D721Med (cell line): ENCODE measurements around the gene RASAL3.

Experiments used
- DNase-seq: peaks from one replicate; pipeline ENCODE4 v3.0.0; 2011; ENCODE audit warnings: low spot score; ENCODE audit not compliant: insufficient read length
- FAIRE-seq: peaks from 2 replicates; lab custom pipeline; 2011; peaks lifted over from hg19 to GRCh38; lab: Jason Lieb, UNC
- TF ChIP-seq, protein P1 (sequence below): IDR thresholded peaks from 2 replicates; pipeline ENCODE4 v1.5.1; 2012; ENCODE audit warnings: mild to moderate bottlenecking, control low read depth; ENCODE audit not compliant: insufficient read depth; ENCODE audit errors: missing control alignments

The RASAL3 gene

DNA sequence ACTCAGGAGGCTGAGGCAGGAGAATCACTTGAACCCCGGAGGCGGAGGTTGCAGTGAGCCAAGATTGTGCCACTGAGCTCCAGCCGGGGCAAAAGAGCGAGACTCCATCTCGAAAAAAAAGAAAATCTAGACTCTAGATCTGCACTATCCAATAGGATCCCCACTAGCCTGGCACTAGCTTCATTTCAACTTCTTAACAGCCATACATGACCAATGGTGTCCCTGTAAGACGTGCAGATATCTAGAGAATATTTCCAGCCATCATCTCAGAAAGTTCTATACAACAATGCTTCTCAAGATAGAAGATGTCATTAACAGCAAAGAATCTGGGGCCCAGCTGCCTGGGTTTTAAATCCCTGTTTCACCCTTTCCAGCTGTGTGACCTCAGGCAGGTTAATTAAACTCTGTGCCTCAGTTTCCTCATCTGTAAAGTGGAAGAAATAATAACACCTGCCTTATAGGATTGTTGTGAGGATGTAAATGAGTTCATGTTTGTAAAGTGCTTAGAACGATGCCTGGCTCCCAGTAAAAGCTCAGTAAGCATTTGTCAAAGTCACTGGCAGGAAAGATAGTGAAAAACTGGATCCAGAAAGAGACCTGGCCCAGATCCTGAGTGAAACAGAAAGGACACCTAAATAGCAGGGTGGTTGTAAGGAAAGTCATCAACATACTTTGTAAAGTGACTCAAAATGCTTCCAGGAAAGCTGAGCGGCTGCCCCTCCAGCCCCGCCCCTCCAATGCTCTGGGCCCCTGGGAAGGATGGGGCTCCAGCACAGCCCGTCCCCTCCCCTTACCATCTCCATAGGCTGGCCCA is 28.1 kb downstream of the RASAL3 start:
- no peak for FAIRE-seq
- DNase-seq: no peak
- TF ChIP-seq, protein P1, sequence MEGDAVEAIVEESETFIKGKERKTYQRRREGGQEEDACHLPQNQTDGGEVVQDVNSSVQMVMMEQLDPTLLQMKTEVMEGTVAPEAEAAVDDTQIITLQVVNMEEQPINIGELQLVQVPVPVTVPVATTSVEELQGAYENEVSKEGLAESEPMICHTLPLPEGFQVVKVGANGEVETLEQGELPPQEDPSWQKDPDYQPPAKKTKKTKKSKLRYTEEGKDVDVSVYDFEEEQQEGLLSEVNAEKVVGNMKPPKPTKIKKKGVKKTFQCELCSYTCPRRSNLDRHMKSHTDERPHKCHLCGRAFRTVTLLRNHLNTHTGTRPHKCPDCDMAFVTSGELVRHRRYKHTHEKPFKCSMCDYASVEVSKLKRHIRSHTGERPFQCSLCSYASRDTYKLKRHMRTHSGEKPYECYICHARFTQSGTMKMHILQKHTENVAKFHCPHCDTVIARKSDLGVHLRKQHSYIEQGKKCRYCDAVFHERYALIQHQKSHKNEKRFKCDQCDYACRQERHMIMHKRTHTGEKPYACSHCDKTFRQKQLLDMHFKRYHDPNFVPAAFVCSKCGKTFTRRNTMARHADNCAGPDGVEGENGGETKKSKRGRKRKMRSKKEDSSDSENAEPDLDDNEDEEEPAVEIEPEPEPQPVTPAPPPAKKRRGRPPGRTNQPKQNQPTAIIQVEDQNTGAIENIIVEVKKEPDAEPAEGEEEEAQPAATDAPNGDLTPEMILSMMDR: no peak

DNA sequence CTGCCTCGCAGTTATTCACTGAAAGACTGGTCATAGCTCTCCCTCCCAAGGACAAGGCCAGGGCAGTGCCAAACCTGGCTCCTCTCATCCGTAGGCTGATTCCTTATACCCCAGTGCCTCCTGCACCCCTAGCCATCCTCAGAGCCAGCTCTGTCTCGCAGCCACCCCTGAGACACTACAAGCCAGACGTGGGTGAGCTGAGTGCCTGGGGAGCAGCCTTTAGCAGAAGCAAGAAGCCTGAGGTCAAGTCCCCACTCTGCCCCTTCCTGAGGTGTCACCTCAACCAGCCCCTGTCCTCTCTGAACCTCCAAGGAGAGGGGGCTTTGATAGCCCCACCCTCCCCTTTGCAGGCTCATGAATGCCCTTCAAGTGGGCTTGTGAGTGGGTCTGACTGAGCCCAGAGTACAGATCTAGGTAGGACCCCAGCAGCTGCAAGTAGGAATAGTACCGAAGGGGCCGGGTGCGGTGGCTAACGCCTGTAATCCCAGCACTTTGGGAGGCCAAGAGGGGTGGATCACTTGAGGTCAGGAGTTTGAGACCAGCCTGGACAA is 30.8 kb downstream of the RASAL3 start:
- TF ChIP-seq, protein P1: no peak
- DNase-seq: no peak
- no peak for FAIRE-seq

DNA sequence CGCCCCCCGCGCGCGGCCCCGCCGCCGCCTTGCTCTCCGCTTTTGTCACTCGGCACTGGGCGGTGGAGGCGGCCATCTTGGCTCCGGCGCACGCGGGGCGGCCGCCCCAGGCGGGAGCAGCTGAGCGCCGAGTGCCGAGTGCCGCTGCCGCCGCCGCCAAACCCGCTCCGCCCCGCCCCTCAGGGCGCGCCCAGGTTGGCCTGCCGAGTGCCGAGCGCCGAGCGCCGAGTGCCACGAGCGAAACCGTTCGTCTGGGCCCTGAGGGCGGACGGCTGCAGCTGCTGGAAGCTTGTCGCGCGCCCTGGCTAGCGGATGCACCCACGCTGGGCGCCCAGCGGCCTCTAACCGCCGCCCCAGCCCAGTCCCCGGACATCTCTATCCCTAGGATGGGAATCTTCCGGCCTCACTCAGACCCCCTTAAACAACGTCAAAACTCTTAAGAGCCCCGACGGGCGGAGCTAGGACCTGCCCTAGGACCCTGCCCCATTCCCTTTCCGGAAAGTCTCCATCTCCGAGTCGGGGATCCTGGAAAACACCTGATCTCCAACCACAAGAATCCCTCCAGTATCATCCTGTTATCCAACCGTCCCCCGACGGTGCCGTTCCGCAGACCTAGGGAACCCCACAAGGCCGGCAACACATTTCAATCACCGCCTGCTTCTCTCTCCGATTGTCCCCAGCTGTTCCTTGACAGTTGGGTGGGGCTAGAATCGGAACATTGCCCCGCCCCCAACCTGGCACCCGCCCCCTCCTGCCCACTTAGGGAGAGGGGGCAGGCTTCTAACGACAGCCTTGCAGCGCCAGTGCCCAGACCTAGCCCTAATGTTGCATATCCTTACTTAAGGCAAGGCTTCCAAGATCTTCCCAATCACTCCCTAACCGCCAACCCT is 31.5 kb downstream of the RASAL3 start:
- DNase-seq (peak; percentile 98), FAIRE-seq (no peak)
- TF ChIP-seq, protein P1: no peak

DNA sequence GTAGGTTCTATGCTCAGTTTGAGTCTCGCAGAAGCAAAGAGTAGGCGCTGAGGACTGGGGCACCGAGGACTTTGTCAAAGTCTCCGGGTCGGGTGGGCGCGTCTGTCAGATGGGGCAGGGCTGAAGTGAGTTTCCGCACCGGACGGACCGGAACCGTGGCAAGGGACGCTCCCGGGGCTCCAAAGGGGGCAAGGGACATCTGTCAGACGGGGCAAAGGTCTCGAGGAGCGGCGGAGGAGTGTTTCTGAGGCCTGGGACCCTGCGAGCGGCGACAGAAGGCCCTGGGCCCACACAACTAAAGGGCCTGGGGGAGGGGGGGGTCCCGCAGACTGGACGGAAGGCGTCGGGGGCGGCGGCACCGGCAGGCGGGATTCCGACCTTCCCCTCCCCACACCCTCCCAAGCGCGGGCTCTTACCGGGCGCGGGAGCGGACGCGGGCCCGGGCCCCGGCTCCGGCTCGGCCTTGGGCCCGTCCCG is 32.3 kb downstream of the RASAL3 start:
- no peak for FAIRE-seq
- DNase-seq: no peak
- TF ChIP-seq, protein P1: no peak

DNA sequence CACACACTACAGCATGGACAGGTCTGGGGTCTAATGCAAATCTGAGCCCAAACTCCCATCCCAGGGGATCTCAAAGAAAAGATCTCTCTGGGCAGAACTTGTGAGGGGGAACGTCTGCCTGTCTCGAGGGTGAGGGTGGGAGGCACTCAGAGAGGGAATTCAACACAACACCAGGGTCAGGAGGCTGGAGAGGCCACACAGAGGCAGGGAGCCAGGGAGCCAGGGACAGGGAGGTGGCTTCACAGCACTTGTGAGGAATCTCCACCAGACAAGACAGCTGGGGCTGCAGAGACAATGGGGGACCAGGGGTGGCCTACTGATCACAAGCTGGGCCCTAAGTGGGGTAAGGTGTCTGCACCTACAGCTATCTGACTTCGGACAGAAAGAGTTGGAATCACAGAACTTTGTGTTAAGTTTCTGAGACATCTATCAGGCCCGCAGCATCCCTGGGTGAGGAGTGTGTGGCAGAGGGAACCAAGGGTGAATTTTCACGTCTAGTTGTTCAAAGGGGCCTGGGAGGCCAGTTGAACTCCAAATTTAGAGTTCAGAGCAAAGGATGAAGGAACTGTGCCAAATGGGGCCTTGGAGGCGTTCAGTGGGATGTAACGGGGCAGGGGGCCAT is 32.8 kb downstream of the RASAL3 start:
- FAIRE-seq (no peak), DNase-seq (no peak)
- TF ChIP-seq, protein P1: no peak

DNA sequence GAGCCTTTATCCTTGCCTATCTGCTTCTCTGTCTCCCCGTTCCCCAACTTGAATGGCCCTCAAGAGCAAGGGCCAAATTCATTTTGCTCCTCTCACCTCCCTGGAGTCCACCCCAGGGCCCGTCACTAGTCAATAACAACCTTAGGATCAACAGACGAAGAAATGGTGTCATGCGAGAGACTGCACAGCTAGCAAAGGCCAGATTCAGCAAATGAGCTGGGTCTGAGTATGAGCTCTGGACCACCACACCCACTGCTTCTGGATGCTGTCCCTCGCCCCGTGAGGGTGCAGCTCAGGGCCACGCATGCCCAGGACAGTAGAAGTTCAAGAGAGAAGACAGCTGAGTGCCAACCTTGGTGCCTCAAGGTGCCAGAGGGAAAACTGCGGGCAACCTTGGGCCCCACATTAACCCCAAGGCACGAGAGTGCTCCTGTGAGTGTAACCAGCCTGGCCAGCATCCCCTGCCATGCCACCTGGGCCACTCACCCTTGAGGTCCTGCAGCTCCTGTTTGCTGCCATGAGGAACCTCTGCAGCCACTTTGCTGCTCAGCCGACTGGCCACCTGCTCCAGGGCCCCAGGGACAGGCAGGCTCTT is 33.7 kb downstream of the RASAL3 start:
- FAIRE-seq: no peak
- no peak for DNase-seq
- TF ChIP-seq, protein P1: no peak
